H1 (cell line): ENCODE results near the gene LBHD1. TPM values are rescaled to one million over a fixed set of nuclear protein-coding genes. Genes with fewer than 3 reads are reported as not detected.

Experiments
- CTCF ChIA-PET: fragments of 300-600 bp; sonication (Branson Sonifier 250); formaldehyde crosslinking; loops from one replicate; lab custom pipeline; 2021; ENCODE audit not compliant: partially characterized antibody; lab: Charles Lee
- POLR2A ChIA-PET: fragments of 300-600 bp; sonication (Branson Sonifier 250); formaldehyde crosslinking; loops from one replicate; lab custom pipeline; 2021; ENCODE audit warnings: inconsistent platforms; ENCODE audit not compliant: partially characterized antibody; lab: Charles Lee
- DNase-seq, 2 experiments: peaks; one replicate each; pipeline versions ENCODE4 v3.0.0 to v3.0.0-alpha.2; 2010 to 2022; ENCODE audit warnings: low spot score in 2 of 2, low read depth in 1 of 2, mixed read lengths in 1 of 2
- FAIRE-seq: peaks from 2 replicates; lab custom pipeline; 2011; peaks lifted over from hg19 to GRCh38; lab: Jason Lieb, UNC
- H2AFZ ChIP-seq: 2 replicates; pipeline ENCODE4 v1.8.1; 2012; ENCODE audit warnings: low read length, inconsistent platforms
- H2AK5ac ChIP-seq: 2 replicates; pipeline ENCODE4 v1.6.1; 2013; ENCODE audit warnings: low read depth, low read length
- H2BK120ac ChIP-seq: replicated peaks from 2 replicates; pipeline ENCODE3; 2013; ENCODE audit warnings: low read depth, low read length, inconsistent platforms
- H2BK12ac ChIP-seq: 2 replicates; pipeline ENCODE4 v1.6.1; 2013; ENCODE audit warnings: low read depth, low read length
- H2BK15ac ChIP-seq: 2 replicates; pipeline ENCODE4 v1.6.1; 2013; ENCODE audit warnings: low read length
- H2BK20ac ChIP-seq: 2 replicates; pipeline ENCODE4 v1.6.1; 2013; ENCODE audit warnings: low read length
- H2BK5ac ChIP-seq: 2 replicates; pipeline ENCODE4 v1.6.1; 2013; ENCODE audit warnings: low read depth, low read length
- H3K14ac ChIP-seq: 2 replicates; pipeline ENCODE4 v1.6.1; 2013; ENCODE audit warnings: inconsistent platforms; ENCODE audit not compliant: insufficient read length
- H3K18ac ChIP-seq: 2 replicates; pipeline ENCODE4 v1.6.1; 2013; ENCODE audit warnings: low read length; ENCODE audit errors: extremely low read depth
- H3K23ac ChIP-seq: 2 replicates; pipeline ENCODE4 v1.6.1; 2013; ENCODE audit warnings: inconsistent platforms; ENCODE audit not compliant: insufficient read length
- H3K23me2 ChIP-seq: 2 replicates; pipeline ENCODE4 v1.6.1; 2013; ENCODE audit warnings: low read depth, low read length
- H3K27ac ChIP-seq: 2 replicates; pipeline ENCODE4 v1.6.1; 2011; ENCODE audit warnings: low read depth, low read length, inconsistent platforms
- H3K27me3 ChIP-seq, 4 experiments: replicated peaks in 1 of 4; 1 replicate in 1 of 4; 2 replicates in 3 of 4; pipeline versions ENCODE4 v1.6.1 to v1.8.1; 2011 to 2013; ENCODE audit warnings: low read length in 3 of 4, mild to moderate bottlenecking in 3 of 4, inconsistent platforms in 2 of 4, mixed read lengths in 2 of 4, moderate library complexity in 1 of 4; ENCODE audit not compliant: control insufficient read depth in 3 of 4, insufficient read depth in 3 of 4; ENCODE audit errors: extremely low read depth in 1 of 4
- H3K36me3 ChIP-seq, 4 experiments: 2 replicates each; pipeline versions ENCODE4 v1.6.1 to v1.8.1; 2011 to 2013; ENCODE audit warnings: mild to moderate bottlenecking in 4 of 4, low read length in 3 of 4, moderate library complexity in 2 of 4, control low read depth in 1 of 4, inconsistent platforms in 1 of 4; ENCODE audit not compliant: insufficient read depth in 4 of 4, control insufficient read depth in 2 of 4
- H3K4ac ChIP-seq: replicated peaks from 2 replicates; pipeline ENCODE3; 2013; ENCODE audit warnings: low read length, low read depth, mixed read lengths, inconsistent platforms; ENCODE audit not compliant: insufficient read length
- H3K4me1 ChIP-seq, 4 experiments: replicated peaks in 1 of 4; 1 replicate in 1 of 4; 2 replicates in 3 of 4; pipeline versions ENCODE4 v1.6.1 to v1.8.1; 2011 to 2013; ENCODE audit warnings: low read length in 3 of 4, inconsistent platforms in 2 of 4, mixed read lengths in 1 of 4; ENCODE audit not compliant: insufficient read depth in 4 of 4, control insufficient read depth in 3 of 4
- H3K4me2 ChIP-seq, 2 experiments: 2 replicates each; pipeline versions ENCODE4 v1.6.1 to v1.8.1; 2011 to 2013; ENCODE audit warnings: low read depth in 2 of 2, low read length in 2 of 2, control low read depth in 1 of 2, inconsistent platforms in 1 of 2, mild to moderate bottlenecking in 1 of 2; ENCODE audit not compliant: insufficient read depth in 1 of 2
- H3K4me3 ChIP-seq, 4 experiments: fragments of 200-600, 300-600 bp in 1 of 4; sonication (generic), shearing (Covaris generic), sonication (Bioruptor Twin) in 1 of 4; 2 replicates each; pipeline versions ENCODE4 v1.5.1 to v1.8.1; 2011 to 2016; ENCODE audit warnings: low read length in 4 of 4, low read depth in 3 of 4, control low read depth in 2 of 4, inconsistent platforms in 2 of 4, mild to moderate bottlenecking in 2 of 4, mixed read lengths in 1 of 4, moderate library complexity in 1 of 4; ENCODE audit not compliant: insufficient read depth in 2 of 4; ENCODE audit errors: extremely low read depth in 1 of 4
- H3K56ac ChIP-seq: replicated peaks from 2 replicates; pipeline ENCODE3; 2013; ENCODE audit warnings: low read depth, mild to moderate bottlenecking, mixed read lengths, low read length, inconsistent platforms; ENCODE audit not compliant: insufficient read length
- H3K79me1 ChIP-seq: 2 replicates; pipeline ENCODE4 v1.6.1; 2013; ENCODE audit warnings: low read depth, low read length, control low read depth
- H3K79me2 ChIP-seq, 2 experiments: 2 replicates each; pipeline versions ENCODE4 v1.6.1 to v1.8.1; 2012 to 2013; ENCODE audit warnings: low read length in 2 of 2, mild to moderate bottlenecking in 2 of 2, inconsistent platforms in 1 of 2; ENCODE audit not compliant: insufficient read depth in 2 of 2, control insufficient read depth in 1 of 2
- H3K9ac ChIP-seq, 4 experiments: replicated peaks in 1 of 4; 1 replicate in 1 of 4; 2 replicates in 3 of 4; pipeline versions ENCODE4 v1.6.1 to v1.8.1; 2011 to 2013; ENCODE audit warnings: low read depth in 3 of 4, low read length in 3 of 4, control low read depth in 2 of 4, mild to moderate bottlenecking in 2 of 4, moderate library complexity in 2 of 4, inconsistent platforms in 1 of 4; ENCODE audit errors: extremely low read depth in 1 of 4
- H3K9me3 ChIP-seq, 2 experiments: 2 replicates each; pipeline versions ENCODE4 v1.6.1 to v1.8.1; 2012 to 2013; ENCODE audit warnings: mild to moderate bottlenecking in 2 of 2, moderate library complexity in 2 of 2, control low read depth in 1 of 2, inconsistent platforms in 1 of 2, low read depth in 1 of 2, low read length in 1 of 2, mixed read lengths in 1 of 2; ENCODE audit not compliant: insufficient read depth in 2 of 2
- H4K20me1 ChIP-seq, 2 experiments: replicated peaks in 1 of 2; 2 replicates each; pipeline versions ENCODE3 to v1.8.1; 2011 to 2013; ENCODE audit warnings: inconsistent platforms in 2 of 2, low read length in 2 of 2, mild to moderate bottlenecking in 1 of 2; ENCODE audit not compliant: insufficient read depth in 2 of 2, control insufficient read depth in 1 of 2
- H4K5ac ChIP-seq: 2 replicates; pipeline ENCODE4 v1.6.1; 2013; ENCODE audit warnings: low read length, low read depth, mixed read lengths, inconsistent platforms; ENCODE audit not compliant: insufficient read length
- H4K8ac ChIP-seq: 2 replicates; pipeline ENCODE4 v1.8.0; 2013; ENCODE audit warnings: mild to moderate bottlenecking, moderate library complexity, low read length, inconsistent platforms; ENCODE audit not compliant: insufficient read depth; ENCODE audit errors: extremely low read depth
- H4K91ac ChIP-seq: replicated peaks from 2 replicates; pipeline ENCODE3; 2013; ENCODE audit warnings: low read length, mixed read lengths, inconsistent platforms; ENCODE audit not compliant: insufficient read length
- ASH2L ChIP-seq: fragments of 200-600, 300-600 bp; sonication (generic); IDR thresholded peaks from one replicate; pipeline ENCODE4 v1.7.1; 2017; ENCODE audit warnings: low read length
- BRCA1 ChIP-seq: IDR thresholded peaks from 2 replicates; pipeline ENCODE4 v1.6.1; 2012; ENCODE audit warnings: low read depth, low read length, improper control_type of control experiment
- CBX5 ChIP-seq: fragments of 300-800, 300-1000 bp; sonication (generic); IDR thresholded peaks from 2 replicates; pipeline ENCODE4 v1.7.1; 2016; ENCODE audit warnings: antibody characterized with exemption, low read length, low read depth
- CHD1 ChIP-seq: IDR thresholded peaks from 2 replicates; pipeline ENCODE4 v1.6.1; 2012; ENCODE audit warnings: low read depth, low read length, improper control_type of control experiment
- EGR1 ChIP-seq: IDR thresholded peaks from 2 replicates; pipeline ENCODE4 v1.6.1; 2011; ENCODE audit warnings: low read depth, low read length, borderline replicate concordance
- EZH2 ChIP-seq: fragments of 200-600 bp; sonication (generic); IDR thresholded peaks from 2 replicates; pipeline ENCODE4 v1.7.1; 2012; ENCODE audit warnings: low read depth, mild to moderate bottlenecking, moderate library complexity, low read length, inconsistent platforms; ENCODE audit not compliant: severe bottlenecking
- FOSL1 ChIP-seq: IDR thresholded peaks from 2 replicates; pipeline ENCODE4 v1.6.1; 2011; ENCODE audit warnings: mild to moderate bottlenecking, low read depth, low read length, moderate library complexity; ENCODE audit not compliant: insufficient read depth
- HDAC6 ChIP-seq: IDR thresholded peaks from one replicate; pipeline ENCODE4 v1.7.1; 2012; ENCODE audit warnings: low read depth, mild to moderate bottlenecking, inconsistent platforms, low read length, moderate library complexity
- KDM1A ChIP-seq: fragments of 200-600, 300-600 bp; sonication (generic); IDR thresholded peaks from 2 replicates; pipeline ENCODE4 v1.7.1; 2016; ENCODE audit warnings: mild to moderate bottlenecking, low read length, borderline replicate concordance
- POLR2A ChIP-seq, 2 experiments: IDR thresholded peaks; 1 replicate in 1 of 2; 2 replicates in 1 of 2; pipeline ENCODE4 v1.6.1; 2011; ENCODE audit warnings: low read depth in 2 of 2, low read length in 2 of 2, mild to moderate bottlenecking in 2 of 2; ENCODE audit errors: control extremely low read depth in 1 of 2
- SAP30 ChIP-seq: fragments of 300-600 bp; sonication (generic); IDR thresholded peaks from 2 replicates; pipeline ENCODE4 v1.7.1; 2012; ENCODE audit warnings: low read length, moderate library complexity, mild to moderate bottlenecking, inconsistent platforms; ENCODE audit not compliant: insufficient read depth, insufficient replicate concordance
- SIX5 ChIP-seq: IDR thresholded peaks from 2 replicates; pipeline ENCODE4 v1.6.1; 2011; ENCODE audit warnings: mild to moderate bottlenecking, low read depth, low read length
- SUZ12 ChIP-seq: fragments of 200-600 bp; sonication (generic); IDR thresholded peaks from 2 replicates; pipeline ENCODE4 v1.6.1; 2012; ENCODE audit warnings: mild to moderate bottlenecking, inconsistent platforms, low read length, moderate library complexity, mixed read lengths
- TBP ChIP-seq: IDR thresholded peaks from 2 replicates; pipeline ENCODE4 v1.6.1; 2011; ENCODE audit warnings: low read depth, low read length, improper control_type of control experiment
- TEAD4 ChIP-seq: IDR thresholded peaks from 2 replicates; pipeline ENCODE4 v1.6.1; 2012; ENCODE audit warnings: low read depth, low read length, inconsistent platforms, mixed read lengths
- WGBS, 2 experiments: shearing (Covaris generic) in 1 of 2; methylation state at CpG; one replicate each; pipeline versions ENCODE4 v1.1.6 to v1.1.7; 2013 to 2015; ENCODE audit warnings: low lambda C conversion rate in 2 of 2, mixed read lengths in 2 of 2, inconsistent platforms in 1 of 2, low coverage in 1 of 2, missing lambda C conversion rate in 1 of 2; ENCODE audit not compliant: insufficient replicate concordance in 2 of 2, insufficient coverage in 1 of 2, insufficient read length in 1 of 2; ENCODE audit errors: extremely low coverage in 1 of 2, missing lambda C conversion rate in 1 of 2; 5-methylcytosine and 5-hydroxymethylcytosine counted together
- polyA plus RNA-seq, 7 experiments: library from polyadenylated mRNA; depleted of rRNA in 3 of 7; stranded (reverse) in 5 of 7; unstranded in 2 of 7; fragments of >200 nt in 5 of 7; fragments of 200-250 nt in 2 of 7; gene quantifications; 1 replicate in 5 of 7; 2 replicates in 1 of 7; 4 replicates in 1 of 7; pipeline versions ENCODE4 v1.2.1 to v1.2.3, GENCODE V29; 2011 to 2013; ENCODE audit warnings: missing spikeins in 2 of 7, mixed read lengths in 2 of 7
- total RNA-seq: library from RNA; stranded (reverse); fragmentation: NEBNext Ultra II Directional; extraction: Animal tissue kit (Norgen Biotek cat#: 25700); gene quantifications from 2 replicates; pipeline ENCODE4 v1.2.1, GENCODE V29; 2021

Gene LBHD1
- total and polyA plus RNA-seq, 2 of the 8 experiments (the other 6 are each of a cell fraction or from before 2014, with no cell fraction given), result 2.3 to 5.2 TPM

DNA sequence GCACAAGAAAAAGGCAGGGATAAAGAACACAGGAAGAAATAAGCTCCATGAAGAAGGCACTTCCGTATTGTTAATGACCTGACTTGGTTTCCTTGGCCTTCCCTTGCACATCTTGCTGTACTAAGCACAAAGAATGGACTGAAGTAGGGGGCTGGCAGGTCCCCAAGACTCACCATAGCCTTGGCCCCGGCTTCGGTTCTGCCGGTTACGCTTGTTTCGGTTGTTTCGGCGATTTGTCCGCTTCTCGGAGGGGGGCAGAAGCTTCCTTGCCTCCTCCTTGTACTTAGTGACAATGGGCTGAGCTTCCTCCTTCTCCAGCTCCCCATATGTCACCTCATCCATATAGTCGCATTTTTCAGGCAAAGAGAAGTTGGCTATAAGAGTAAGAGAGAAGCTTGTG is 44.7 kb upstream of the LBHD1 start:
- H2BK15ac ChIP-seq, result no peak overlapping the region
- no peak for FAIRE-seq
- TF ChIP-seq TBP, result no peak
- TF ChIP-seq BRCA1, result no peak
- no peak for TF ChIP-seq POLR2A (IDR thresholded peaks at IDR 0.05; ENCODE audit: control extremely low read depth in 1 of 2, low read depth in 2 of 2, low read length in 2 of 2)
- no peak for TF ChIP-seq SAP30
- no peak for TF ChIP-seq HDAC6
- TF ChIP-seq CBX5, result no peak
- TF ChIP-seq FOSL1, result no peak
- no peak for TF ChIP-seq SIX5
- no peak for TF ChIP-seq KDM1A
- no peak for TF ChIP-seq ASH2L
- no peak for TF ChIP-seq SUZ12
- no peak for TF ChIP-seq CHD1
- no peak for TF ChIP-seq EZH2
- TF ChIP-seq EGR1, result no peak
- TF ChIP-seq TEAD4, result no peak

More for the DNA sequence above, 44.7 kb upstream of the LBHD1 start:
- DNase-seq, result no peak
- Histone ChIP-seq H2BK12ac (no peak overlapping the region), H2AFZ (no peak overlapping the region), H4K91ac (no peak overlapping the region), H3K56ac (no peak overlapping the region), H4K5ac (no peak overlapping the region), H2BK5ac (no peak overlapping the region), H3K23me2 (no peaks in the 10 kb centered on the region), H3K14ac (no peak overlapping the region), H3K79me2 (peaks cover 0 to 19% of the 10 kb centered on the region in 2 experiments; a peak in 2 of 4 replicates), H3K23ac (no peak overlapping the region), H3K4ac (no peak overlapping the region), H3K18ac (no peak overlapping the region), H2BK120ac (no peak overlapping the region), H3K9me3 (no peaks in the 10 kb centered on the region), H3K27me3 (no peaks in the 10 kb centered on the region; a peak in 1 of 7 replicates), H3K4me2 (no peak overlapping the region), H2BK20ac (no peak overlapping the region), H3K36me3 (peaks cover 41 to 97% (median 80%) of the 10 kb centered on the region in 4 experiments), H3K79me1 (no peaks in the 10 kb centered on the region; the same call in 1 of the 2 replicates), H4K8ac (no peak overlapping the region), H4K20me1 (peaks cover 0 to 3% of the 10 kb centered on the region in 2 experiments), H3K4me3 (no peak overlapping the region), H3K4me1 (peaks cover 0 to 13% (median 2%) of the 10 kb centered on the region in 4 experiments; a peak in 3 of 7 replicates), H3K27ac (no peak overlapping the region), H3K9ac (no peak overlapping the region), H2AK5ac (no peak overlapping the region)
- ChIA-PET POLR2A (interaction anchor here (1.0 to 61.4 kb wide), 10 partner anchors 9 to 143 kb away, joined by 3 to 2041 read pairs (median 5); partner anchors contain the start of genes BSCL2, C11orf98, CSKMT and EEF1G), CTCF (interaction anchor here (0.6 kb wide), 1 partner anchor 496 kb away, joined by 4 read pairs; no protein-coding TSS in a partner anchor)
- 93% methylated on average over 11 of the region's 11 CpGs; no CpG with 5 or more reads in 1 of the 2 experiments for WGBS, 2 experiments
